HG03045 (cell line): Measurements from ENCODE around the gene JAGN1.
"Not testable (repeated sequence)": the region's sequence is repeated elsewhere in the genome, so short reads cannot be mapped to it uniquely, and the experiment has no call there.

ENCODE experiments used
- ATAC-seq: cut with Tn5 transposase; IDR thresholded peaks from one replicate; pipeline ENCODE4 v1.9.1; 2021; ENCODE audit warnings: mild to moderate bottlenecking, moderate library complexity; ENCODE audit not compliant: unreplicated experiment

JAGN1 gene

GRCh38 chr3:9916734-9917680 lies 26.6 kb downstream of the JAGN1 start, which contains the start of gene IL17RC:
IL17RC (plus strand) TSS chr3:9917098; CDS start chr3:9917316, 218 bp downstream.
- no peak for ATAC-seq

- no peak for ATAC-seq
Measured at GRCh38 chr3:9917820-9918219, 27.4 kb downstream of the JAGN1 start.

- no peak for ATAC-seq
Measured at GRCh38 chr3:9918261-9919038, 28.0 kb downstream of the JAGN1 start.

GRCh38 chr3:9928158-9928557 lies 37.7 kb downstream of the JAGN1 start:
- no peak for ATAC-seq

- ATAC-seq, result no peak
Measured at GRCh38 chr3:9930804-9931418, 40.5 kb downstream of the JAGN1 start.

- ATAC-seq, result no peak
Measured at GRCh38 chr3:9932535-9932842, 42.1 kb downstream of the JAGN1 start.

- peak; percentile 65 for ATAC-seq
Measured at GRCh38 chr3:9932843-9933560, 42.6 kb downstream of the JAGN1 start.

- peak; percentile 90 for ATAC-seq
Measured at GRCh38 chr3:9933561-9934234, 43.3 kb downstream of the JAGN1 start, which contains the start of gene CRELD1. CRELD1 (plus strand) TSS chr3:9933834; CDS start chr3:9934439, 605 bp downstream.

GRCh38 chr3:9934235-9934621 lies 43.8 kb downstream of the JAGN1 start:
- ATAC-seq, result no peak

GRCh38 chr3:9934993-9935392 lies 44.6 kb downstream of the JAGN1 start:
- ATAC-seq, result no peak

GRCh38 chr3:9935966-9936510 lies 45.6 kb downstream of the JAGN1 start:
- no peak for ATAC-seq

- no peak for ATAC-seq
Measured at GRCh38 chr3:9937486-9938238, 47.3 kb downstream of the JAGN1 start.

- no peak for ATAC-seq
Measured at GRCh38 chr3:9938966-9939365, 48.6 kb downstream of the JAGN1 start.

GRCh38 chr3:9939906-9940305 lies 49.5 kb downstream of the JAGN1 start:
- ATAC-seq, result not testable (repeated sequence)

GRCh38 chr3:9940746-9941145 lies 50.3 kb downstream of the JAGN1 start:
- ATAC-seq, result no peak

GRCh38 chr3:9942164-9942563 lies 51.8 kb downstream of the JAGN1 start:
- no peak for ATAC-seq

GRCh38 chr3:9942934-9943690 lies 52.7 kb downstream of the JAGN1 start:
- no peak for ATAC-seq
